NCI-H774 (cell line): ENCODE results near the gene TCAP.

ENCODE experiments used
- DNase-seq: peaks from one replicate; lab custom pipeline; 2025; lab: John Stamatoyannopoulos, UW

Gene TCAP

GRCh38 chr17:39629494-39629880 is 35.7 kb upstream of the TCAP start:
- no peak for DNase-seq

GRCh38 chr17:39629898-39630297 is 35.3 kb upstream of the TCAP start:
- no peak for DNase-seq

- DNase-seq, result no peak
These were observed 33.7 kb upstream of the TCAP start for GRCh38 chr17:39631403-39631802.

- DNase-seq, result no peak
These were observed 32.8 kb upstream of the TCAP start for GRCh38 chr17:39632153-39632941.

GRCh38 chr17:39633570-39634183 is 31.5 kb upstream of the TCAP start:
- no peak for DNase-seq

- peak; percentile 41 for DNase-seq
These were observed 30.7 kb upstream of the TCAP start for GRCh38 chr17:39634384-39634871.

GRCh38 chr17:39635614-39636176 is 29.5 kb upstream of the TCAP start:
- DNase-seq, result no peak

GRCh38 chr17:39636587-39636926 is 28.6 kb upstream of the TCAP start:
- no peak for DNase-seq

GRCh38 chr17:39636927-39637736 is 28.0 kb upstream of the TCAP start, which contains the start of gene STARD3:
STARD3 (plus strand) TSS chr17:39637144; CDS start chr17:39653532, 16,388 bp downstream.
- peak; percentile 95 for DNase-seq

GRCh38 chr17:39638317-39638716 is 26.8 kb upstream of the TCAP start:
- DNase-seq, result no peak

GRCh38 chr17:39639043-39639442 is 26.1 kb upstream of the TCAP start:
- no peak for DNase-seq

GRCh38 chr17:39639566-39640458 is 25.3 kb upstream of the TCAP start:
- DNase-seq, result no peak

GRCh38 chr17:39640591-39641031 is 24.5 kb upstream of the TCAP start:
- DNase-seq, result no peak

- DNase-seq, result no peak
These were observed 24.1 kb upstream of the TCAP start for GRCh38 chr17:39641097-39641496.

- no peak for DNase-seq
These were observed 23.3 kb upstream of the TCAP start for GRCh38 chr17:39641883-39642282.

- DNase-seq, result no peak
These were observed 22.7 kb upstream of the TCAP start for GRCh38 chr17:39642291-39643074.

- no peak for DNase-seq
These were observed 21.9 kb upstream of the TCAP start for GRCh38 chr17:39643271-39643670.

GRCh38 chr17:39647256-39647655 is 17.9 kb upstream of the TCAP start:
- no peak for DNase-seq

GRCh38 chr17:39648616-39649366 is 16.4 kb upstream of the TCAP start:
- no peak for DNase-seq

GRCh38 chr17:39650121-39650579 is 15.0 kb upstream of the TCAP start:
- DNase-seq, result no peak
